CD4-positive, alpha-beta memory T cell (primary cell): ENCODE data around the gene GEMIN8. TPM values are rescaled to one million over a fixed set of nuclear protein-coding genes. Genes with fewer than 3 reads are reported as not detected.

Experiments
- CTCF ChIA-PET: fragments of 350-600 bp; sonication (Branson Sonifier 250); formaldehyde crosslinking; loops from one replicate; lab custom pipeline; 2021; ENCODE audit warnings: inconsistent platforms; ENCODE audit not compliant: partially characterized antibody; lab: Charles Lee
- POLR2A ChIA-PET: fragments of 350-600 bp; sonication (Branson Sonifier 250); formaldehyde crosslinking; loops from one replicate; lab custom pipeline; 2021; ENCODE audit not compliant: partially characterized antibody; lab: Charles Lee
- DNase-seq, 5 donors: peaks; one replicate each; pipeline versions ENCODE4 v3.0.0 to v3.0.0-alpha.2; 2020 to 2022; ENCODE audit warnings: mixed read lengths in 1 of 5
- H3K27ac ChIP-seq: one replicate; pipeline ENCODE4 v1.7.0; 2013; ENCODE audit warnings: low read depth, low read length
- H3K27me3 ChIP-seq: 2 replicates; pipeline ENCODE4 v1.7.0; 2013; ENCODE audit warnings: mild to moderate bottlenecking, low read length, moderate library complexity; ENCODE audit not compliant: insufficient read depth
- H3K36me3 ChIP-seq: 2 replicates; pipeline ENCODE4 v1.7.0; 2013; ENCODE audit warnings: mild to moderate bottlenecking, low read length, moderate library complexity; ENCODE audit not compliant: insufficient read depth
- H3K4me1 ChIP-seq: 2 replicates; pipeline ENCODE4 v1.7.0; 2013; ENCODE audit warnings: mild to moderate bottlenecking, low read length, moderate library complexity; ENCODE audit not compliant: insufficient read depth
- H3K4me3 ChIP-seq, 2 donors: one replicate each; pipeline ENCODE4 v1.7.0; 2013; ENCODE audit warnings: low read length in 2 of 2, mild to moderate bottlenecking in 1 of 2
- H3K9me3 ChIP-seq, 2 donors: one replicate each; pipeline ENCODE4 v1.7.0; 2013; ENCODE audit warnings: low read length in 2 of 2, control low read depth in 1 of 2; ENCODE audit not compliant: control insufficient read depth in 1 of 2
- H3K27ac Mint-ChIP-seq, 7 donors: one replicate each; pipeline ENCODE4 v1.8.0; 2020 to 2021; ENCODE audit warnings: mixed read lengths in 7 of 7, mild to moderate bottlenecking in 6 of 7, inconsistent platforms in 3 of 7, moderate library complexity in 3 of 7
- H3K27me3 Mint-ChIP-seq, 2 donors: one replicate each; pipeline ENCODE4 v1.8.0; 2020 to 2021; ENCODE audit warnings: mixed read lengths in 2 of 2
- H3K36me3 Mint-ChIP-seq, 2 donors: one replicate each; pipeline ENCODE4 v1.8.0; 2020 to 2021; ENCODE audit warnings: mixed read lengths in 2 of 2, inconsistent platforms in 1 of 2, mild to moderate bottlenecking in 1 of 2
- H3K4me1 Mint-ChIP-seq, 4 donors: one replicate each; pipeline ENCODE4 v1.8.0; 2020 to 2021; ENCODE audit warnings: mixed read lengths in 4 of 4, mild to moderate bottlenecking in 1 of 4
- H3K4me3 Mint-ChIP-seq, 8 donors: one replicate each; pipeline ENCODE4 v1.8.0; 2020 to 2021; ENCODE audit warnings: mixed read lengths in 8 of 8, mild to moderate bottlenecking in 7 of 8, moderate library complexity in 6 of 8, inconsistent platforms in 3 of 8
- H3K9me3 Mint-ChIP-seq, 8 donors: one replicate each; pipeline ENCODE4 v1.8.0; 2020 to 2021; ENCODE audit warnings: mixed read lengths in 8 of 8, mild to moderate bottlenecking in 5 of 8, inconsistent platforms in 3 of 8, moderate library complexity in 1 of 8
- intact Hi-C: fragments of 100-400 bp; cut with micrococcal nuclease; formaldehyde crosslinking; loops from one replicate; pipeline ENCODE4 v1.15.1; 2023
- polyA plus RNA-seq, 2 donors: library from polyadenylated mRNA; unstranded; fragments of 300-500 nt; fragmentation: Illumina TruSeq; gene quantifications; one replicate each; pipeline ENCODE4 v1.2.3, GENCODE V29; 2021
- total RNA-seq, 2 experiments: library from RNA; stranded (reverse); gene quantifications; one replicate each; pipeline ENCODE4 v1.2.3, GENCODE V29; 2021

GEMIN8 gene
- total RNA-seq (10 to 100 TPM; 10.8 to 12.3 TPM), polyA plus RNA-seq (10 to 100 TPM; 26.9 to 31.1 TPM)

DNA sequence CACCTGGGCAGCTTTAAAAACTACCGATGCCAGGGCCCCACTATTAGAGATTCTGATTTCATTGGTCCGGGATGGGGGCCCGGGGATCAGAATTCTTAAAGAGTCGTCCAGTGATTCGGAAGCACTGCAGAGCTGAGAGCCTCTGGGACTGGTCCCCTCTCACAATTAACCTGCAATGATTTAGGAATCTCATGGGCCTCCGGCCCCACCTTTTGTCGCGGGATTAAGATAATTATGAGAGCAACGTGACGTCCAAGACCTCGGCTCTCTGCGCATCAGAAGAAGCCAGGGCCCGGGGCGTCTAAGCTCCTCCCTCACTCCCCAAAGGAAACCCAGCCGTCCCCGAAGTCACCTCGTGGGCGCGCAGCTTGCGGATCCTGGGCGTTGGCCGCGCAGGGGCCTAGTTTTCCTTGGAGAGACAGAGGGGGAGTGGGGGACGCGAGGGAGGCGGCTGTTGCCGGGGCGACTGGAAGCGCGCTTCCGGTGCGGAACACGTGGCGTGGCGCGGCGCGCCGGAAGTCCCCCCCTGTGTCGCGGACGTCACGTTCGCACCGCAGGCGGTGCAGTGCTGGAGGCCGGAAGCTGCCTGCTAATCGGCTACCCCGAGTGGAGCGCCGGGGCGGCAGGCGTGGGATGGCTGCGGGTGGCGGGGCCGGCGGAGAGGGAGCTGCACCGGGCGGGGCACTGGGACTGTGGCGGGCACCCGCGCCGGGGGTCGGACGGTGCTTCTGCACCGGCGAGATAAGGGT, at the start of gene GEMIN8:
Gene GEMIN8 (minus strand): TSS at position 468 of the 749 bp plus-strand sequence. CDS start 8,414 bp downstream, outside the sequence.
- Mint-ChIP-seq H3K27ac (peak within 1 kb of the TSS; percentile 92 to 99 (median 98)), H3K36me3 (peaks cover 3 to 4% of the 10 kb centered on the region in 2 donors), H3K9me3 (peaks cover 0 to 5% (median 0%) of the 10 kb centered on the region in 8 donors), H3K4me3 (peak within 1 kb of the TSS; percentile 90 to 98 (median 96)), H3K27me3 (no peaks in the 10 kb centered on the region), H3K4me1 (peaks cover 22 to 50% (median 38%) of the 10 kb centered on the region in 4 donors)
- intact Hi-C loops = loop anchor here (1.0 to 10.0 kb wide), 5 partner anchors 376 to 1308 kb away; partner anchors contain the start of genes FANCB, MOSPD2, PIGA and PRPS2
- DNase-seq = peak; percentile 89 to 93 (median 92)
- peak within 1 kb of the TSS; percentile 88 for H3K27ac ChIP-seq
- ChIA-PET CTCF (interaction anchor here (0.9 to 2.5 kb wide), 8 partner anchors 10 to 1083 kb away, joined by 3 to 16 read pairs (median 4); no protein-coding TSS in a partner anchor), POLR2A (interaction anchor here (0.7 to 2.2 kb wide), 11 partner anchors 10 to 1826 kb away, joined by 3 to 16 read pairs (median 4); partner anchors contain the start of genes AP1S2, OFD1, RAB9A and TCEANC)
- H3K36me3 ChIP-seq = no peaks in the 10 kb centered on the region
- peak within 1 kb of the TSS; percentile 54 to 75 for H3K4me3 ChIP-seq
- H3K27me3 ChIP-seq = no peaks in the 10 kb centered on the region
- no peaks in the 10 kb centered on the region for H3K9me3 ChIP-seq
- H3K4me1 ChIP-seq = peaks cover 49% of the 10 kb centered on the region

GRCh38 chrX:14076639-14077038, 46.9 kb upstream of the GEMIN8 start:
- no peaks in the 10 kb centered on the region for H3K4me1 Mint-ChIP-seq
- no peak for DNase-seq
- no peaks in the 10 kb centered on the region for H3K9me3 Mint-ChIP-seq
- ChIA-PET POLR2A (no interaction called here), CTCF (interaction anchor here (1.0 kb wide), 1 partner anchor 1066 kb away, joined by 3 read pairs; no protein-coding TSS in a partner anchor)
- no peak overlapping the region for H3K4me3 Mint-ChIP-seq
- H3K27me3 Mint-ChIP-seq = no peaks in the 10 kb centered on the region
- intact Hi-C loops = no loop called here
- no peaks in the 10 kb centered on the region for H3K27me3 ChIP-seq
- no peaks in the 10 kb centered on the region for H3K36me3 ChIP-seq
- H3K27ac ChIP-seq = no peak overlapping the region
- H3K4me1 ChIP-seq = no peaks in the 10 kb centered on the region
- H3K36me3 Mint-ChIP-seq = no peaks in the 10 kb centered on the region
- no peak overlapping the region for H3K27ac Mint-ChIP-seq
- H3K4me3 ChIP-seq = no peak overlapping the region
- no peaks in the 10 kb centered on the region for H3K9me3 ChIP-seq

GRCh38 chrX:14073556-14073955, 43.9 kb upstream of the GEMIN8 start:
- intact Hi-C loops = no loop called here
- H3K27me3 ChIP-seq = no peaks in the 10 kb centered on the region
- POLR2A ChIA-PET = no interaction called here
- Mint-ChIP-seq H3K4me3 (no peak overlapping the region), H3K9me3 (no peaks in the 10 kb centered on the region), H3K27me3 (no peaks in the 10 kb centered on the region), H3K4me1 (peaks cover 0 to 5% (median 2%) of the 10 kb centered on the region in 4 donors), H3K36me3 (no peaks in the 10 kb centered on the region), H3K27ac (no peak overlapping the region)
- no peaks in the 10 kb centered on the region for H3K9me3 ChIP-seq
- no peak for DNase-seq
- CTCF ChIA-PET = no interaction called here
- H3K4me1 ChIP-seq = no peaks in the 10 kb centered on the region
- no peak overlapping the region for H3K4me3 ChIP-seq
- H3K27ac ChIP-seq = no peak overlapping the region
- no peaks in the 10 kb centered on the region for H3K36me3 ChIP-seq

- Mint-ChIP-seq H3K36me3 (no peaks in the 10 kb centered on the region), H3K27ac (no peak overlapping the region), H3K4me1 (peaks cover 0 to 5% (median 2%) of the 10 kb centered on the region in 4 donors), H3K27me3 (no peaks in the 10 kb centered on the region), H3K9me3 (no peaks in the 10 kb centered on the region), H3K4me3 (no peak overlapping the region)
- ChIA-PET CTCF (no interaction called here), POLR2A (no interaction called here)
- no peaks in the 10 kb centered on the region for H3K4me1 ChIP-seq
- H3K36me3 ChIP-seq = no peaks in the 10 kb centered on the region
- H3K27me3 ChIP-seq = no peaks in the 10 kb centered on the region
- intact Hi-C loops = no loop called here
- H3K27ac ChIP-seq = no peak overlapping the region
- H3K9me3 ChIP-seq = no peaks in the 10 kb centered on the region
- no peak overlapping the region for H3K4me3 ChIP-seq
- DNase-seq = no peak
These were observed 43.4 kb upstream of the GEMIN8 start for GRCh38 chrX:14073071-14073470.

DNA sequence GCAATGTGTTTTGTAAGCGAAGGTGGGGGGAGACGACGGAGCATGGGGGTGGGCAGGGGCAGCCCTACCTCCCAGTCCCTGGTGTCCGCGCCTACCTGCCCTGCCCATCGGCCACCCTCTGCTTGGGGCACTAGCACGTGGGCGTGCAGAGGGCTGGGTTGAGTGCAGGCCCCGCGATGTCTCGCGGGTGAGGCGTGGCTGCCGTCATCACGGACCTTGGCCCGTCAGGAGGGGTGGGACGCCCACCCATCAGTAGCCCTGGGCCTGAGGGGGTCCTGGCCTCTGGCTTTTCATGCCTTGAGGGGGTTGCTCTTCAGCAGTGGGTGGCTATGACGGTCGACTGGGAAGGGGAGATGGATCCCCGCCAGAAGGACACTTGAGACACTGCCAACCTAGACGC, 36.1 kb upstream of the GEMIN8 start:
- Mint-ChIP-seq H3K27me3 (peaks cover 3 to 5% of the 10 kb centered on the region in 2 donors), H3K9me3 (peaks cover 0 to 1% (median 0%) of the 10 kb centered on the region in 8 donors), H3K4me3 (no peak overlapping the region), H3K27ac (no peak overlapping the region), H3K4me1 (peaks cover 0 to 5% (median 3%) of the 10 kb centered on the region in 4 donors), H3K36me3 (no peaks in the 10 kb centered on the region)
- Histone ChIP-seq H3K36me3 (no peaks in the 10 kb centered on the region), H3K9me3 (no peaks in the 10 kb centered on the region), H3K27ac (no peak overlapping the region), H3K4me1 (no peaks in the 10 kb centered on the region), H3K27me3 (no peaks in the 10 kb centered on the region), H3K4me3 (no peak overlapping the region)
- CTCF ChIA-PET = no interaction called here
- no peak for DNase-seq
- POLR2A ChIA-PET = no interaction called here
- intact Hi-C loops = no loop called here

DNA sequence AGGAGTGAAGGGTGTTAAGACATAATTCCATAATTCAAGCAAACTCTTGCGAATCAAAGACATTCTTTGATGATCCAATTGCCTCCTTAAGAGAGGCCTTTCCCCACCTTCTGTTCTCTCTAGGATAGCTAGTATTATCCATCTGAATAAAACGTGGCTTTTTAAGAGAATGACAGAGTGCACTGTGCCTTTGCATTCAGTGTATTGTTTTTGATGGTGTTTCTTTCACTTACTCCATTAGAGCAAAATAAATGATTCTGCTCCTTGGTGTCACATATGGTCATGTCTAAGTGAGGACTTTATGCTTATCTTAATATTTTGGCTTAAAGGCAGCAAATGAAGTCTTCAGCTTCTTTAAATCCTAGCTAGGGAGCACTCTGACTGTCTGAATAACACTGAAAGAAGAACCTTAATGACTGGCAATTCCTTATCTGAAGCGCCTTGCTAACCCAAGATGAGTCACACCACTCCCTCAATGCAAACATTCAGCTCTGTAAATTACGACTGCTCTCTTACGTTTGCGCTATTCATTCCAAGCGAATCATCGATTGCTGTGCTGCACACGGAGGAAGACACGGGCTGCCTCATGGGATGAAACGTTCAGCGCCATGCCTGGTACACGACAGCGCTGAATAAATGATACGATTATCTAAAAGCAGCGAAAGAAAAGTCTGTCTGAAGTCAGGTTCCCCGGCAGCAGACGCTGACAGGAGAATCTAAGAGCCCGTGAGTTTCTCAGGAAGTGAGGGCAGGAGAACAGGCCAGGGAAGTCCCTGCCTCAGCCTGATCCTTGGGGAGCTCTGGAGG, 35.1 kb upstream of the GEMIN8 start:
- Mint-ChIP-seq H3K9me3 (peaks cover 0 to 1% (median 0%) of the 10 kb centered on the region in 8 donors), H3K27ac (no peak overlapping the region), H3K27me3 (peaks cover 3 to 6% of the 10 kb centered on the region in 2 donors), H3K4me3 (no peak overlapping the region), H3K36me3 (no peaks in the 10 kb centered on the region), H3K4me1 (peaks cover 0 to 5% (median 3%) of the 10 kb centered on the region in 4 donors)
- Histone ChIP-seq H3K9me3 (no peaks in the 10 kb centered on the region), H3K27ac (no peak overlapping the region), H3K27me3 (no peaks in the 10 kb centered on the region), H3K4me1 (no peaks in the 10 kb centered on the region), H3K4me3 (no peak overlapping the region), H3K36me3 (no peaks in the 10 kb centered on the region)
- no peak for DNase-seq
- ChIA-PET POLR2A (no interaction called here), CTCF (no interaction called here)
- intact Hi-C loops = no loop called here

GRCh38 chrX:14062524-14062923, 32.8 kb upstream of the GEMIN8 start:
- Histone ChIP-seq H3K4me1 (no peaks in the 10 kb centered on the region), H3K27me3 (no peaks in the 10 kb centered on the region), H3K9me3 (no peaks in the 10 kb centered on the region), H3K27ac (no peak overlapping the region), H3K36me3 (no peaks in the 10 kb centered on the region), H3K4me3 (no peak overlapping the region)
- no peak overlapping the region for H3K4me3 Mint-ChIP-seq
- no peak for DNase-seq
- H3K27ac Mint-ChIP-seq = no peak overlapping the region
- intact Hi-C loops = no loop called here
- CTCF ChIA-PET = interaction anchor here (1.3 kb wide), 1 partner anchor 1082 kb away, joined by 3 read pairs; no protein-coding TSS in a partner anchor
- POLR2A ChIA-PET = no interaction called here
- H3K27me3 Mint-ChIP-seq = peaks cover 3 to 6% of the 10 kb centered on the region in 2 donors
- peaks cover 0 to 1% (median 0%) of the 10 kb centered on the region in 4 donors for H3K4me1 Mint-ChIP-seq
- peaks cover 0 to 1% (median 0%) of the 10 kb centered on the region in 8 donors for H3K9me3 Mint-ChIP-seq
- no peaks in the 10 kb centered on the region for H3K36me3 Mint-ChIP-seq
